H9 (cell line): ENCODE data around the gene BAIAP2. TPM values are rescaled to one million over a fixed set of nuclear protein-coding genes. Genes with fewer than 3 reads are reported as not detected.

Experiments used
- DNase-seq: peaks from one replicate; pipeline ENCODE4 v3.0.0-alpha.2; 2017
- H2AFZ ChIP-seq: one replicate; pipeline ENCODE4 v1.6.1; 2013; ENCODE audit warnings: mild to moderate bottlenecking, low read length, control low read depth, moderate library complexity
- H2AK5ac ChIP-seq: 2 replicates; pipeline ENCODE4 v1.6.1; 2013; ENCODE audit warnings: low read length, control low read depth, mixed read lengths; ENCODE audit not compliant: insufficient read length
- H2BK120ac ChIP-seq: one replicate; pipeline ENCODE4 v1.6.1; 2013; ENCODE audit warnings: low read depth, mild to moderate bottlenecking, low read length, control low read depth, inconsistent platforms; ENCODE audit not compliant: poor library complexity, severe bottlenecking
- H2BK12ac ChIP-seq: 2 replicates; pipeline ENCODE4 v1.6.1; 2013; ENCODE audit warnings: low read length, control low read depth, mixed read lengths, low read depth; ENCODE audit not compliant: insufficient read length
- H2BK15ac ChIP-seq: 2 replicates; pipeline ENCODE4 v1.6.1; 2013; ENCODE audit warnings: low read depth, low read length, control low read depth
- H2BK20ac ChIP-seq: one replicate; pipeline ENCODE4 v1.6.1; 2013; ENCODE audit warnings: low read depth, mild to moderate bottlenecking, low read length, control low read depth, inconsistent platforms; ENCODE audit not compliant: poor library complexity, severe bottlenecking
- H2BK5ac ChIP-seq: 2 replicates; pipeline ENCODE4 v1.6.1; 2013; ENCODE audit warnings: low read length, control low read depth, mixed read lengths; ENCODE audit not compliant: insufficient read length
- H3K14ac ChIP-seq: 2 replicates; pipeline ENCODE4 v1.6.1; 2013; ENCODE audit warnings: low read length, control low read depth; ENCODE audit not compliant: insufficient read depth
- H3K18ac ChIP-seq: 2 replicates; pipeline ENCODE4 v1.6.1; 2013; ENCODE audit warnings: low read depth, mild to moderate bottlenecking, mixed read lengths, low read length, control low read depth; ENCODE audit not compliant: insufficient read length
- H3K23ac ChIP-seq: 2 replicates; pipeline ENCODE4 v1.6.1; 2013; ENCODE audit warnings: low read length, control low read depth, mixed read lengths, low read depth; ENCODE audit not compliant: insufficient read length
- H3K23me2 ChIP-seq: 2 replicates; pipeline ENCODE4 v1.6.1; 2013; ENCODE audit warnings: low read depth, mild to moderate bottlenecking, mixed read lengths, low read length, control low read depth; ENCODE audit not compliant: insufficient read length, poor library complexity, severe bottlenecking
- H3K27ac ChIP-seq: 2 replicates; pipeline ENCODE4 v1.5.1; 2013; ENCODE audit warnings: low read length, control low read depth, mixed read lengths, low read depth; ENCODE audit not compliant: insufficient read length
- H3K27me3 ChIP-seq: 2 replicates; pipeline ENCODE4 v1.6.1; 2013; ENCODE audit warnings: low read length, control low read depth, inconsistent platforms; ENCODE audit not compliant: insufficient read depth
- H3K4ac ChIP-seq: 2 replicates; pipeline ENCODE4 v1.6.1; 2013; ENCODE audit warnings: low read depth, mild to moderate bottlenecking, control low read depth, inconsistent platforms, low read length, moderate library complexity
- H3K4me1 ChIP-seq: 2 replicates; pipeline ENCODE4 v1.6.1; 2013; ENCODE audit warnings: low read length, control low read depth, inconsistent platforms; ENCODE audit not compliant: insufficient read depth
- H3K4me2 ChIP-seq: 2 replicates; pipeline ENCODE4 v1.6.1; 2013; ENCODE audit warnings: low read length, control low read depth, mixed read lengths; ENCODE audit not compliant: insufficient read length, insufficient read depth
- H3K56ac ChIP-seq: 2 replicates; pipeline ENCODE4 v1.6.1; 2013; ENCODE audit warnings: low read depth, mild to moderate bottlenecking, mixed read lengths, low read length, control low read depth; ENCODE audit not compliant: insufficient read length
- H3K79me1 ChIP-seq: 2 replicates; pipeline ENCODE4 v1.6.1; 2013; ENCODE audit warnings: low read depth, mild to moderate bottlenecking, moderate library complexity, low read length, control low read depth, inconsistent platforms; ENCODE audit not compliant: insufficient read depth, poor library complexity, severe bottlenecking
- H3K79me2 ChIP-seq: 2 replicates; pipeline ENCODE4 v1.6.1; 2013; ENCODE audit warnings: low read length, control low read depth, inconsistent platforms; ENCODE audit not compliant: insufficient read depth
- H3K9ac ChIP-seq: 2 replicates; pipeline ENCODE4 v1.6.1; 2013; ENCODE audit warnings: low read length, control low read depth, mixed read lengths; ENCODE audit not compliant: insufficient read length; ENCODE audit errors: extremely low read depth
- H3K9me3 ChIP-seq: one replicate; pipeline ENCODE4 v1.6.1; 2013; ENCODE audit warnings: low read depth, low read length, inconsistent platforms; ENCODE audit not compliant: control insufficient read depth
- H3T11ph ChIP-seq: one replicate; pipeline ENCODE4 v1.6.1; 2013; ENCODE audit warnings: mild to moderate bottlenecking, low read length, control low read depth, inconsistent platforms
- H4K20me1 ChIP-seq: one replicate; pipeline ENCODE4 v1.6.1; 2013; ENCODE audit not compliant: control insufficient read depth, insufficient read length, insufficient read depth
- H4K5ac ChIP-seq: 2 replicates; pipeline ENCODE4 v1.6.1; 2013; ENCODE audit warnings: low read depth, mild to moderate bottlenecking, mixed read lengths, low read length, control low read depth; ENCODE audit not compliant: insufficient read length
- H4K8ac ChIP-seq: replicated peaks from 2 replicates; pipeline ENCODE4 v1.6.1; 2013; ENCODE audit warnings: low read length, control low read depth, mixed read lengths, low read depth; ENCODE audit not compliant: insufficient read length
- H4K91ac ChIP-seq: 2 replicates; pipeline ENCODE4 v1.6.1; 2013; ENCODE audit warnings: low read depth, mild to moderate bottlenecking, moderate library complexity, mixed read lengths, low read length, control low read depth; ENCODE audit not compliant: insufficient read length
- H3K27ac Mint-ChIP-seq, 3 experiments: 2 replicates in 2 of 3; 3 replicates in 1 of 3; pipeline ENCODE4 v1.8.0; 2020 to 2021; ENCODE audit warnings: mixed read lengths in 3 of 3, mild to moderate bottlenecking in 1 of 3, moderate library complexity in 1 of 3
- H3K27me3 Mint-ChIP-seq: 2 replicates; pipeline ENCODE4 v1.8.0; 2021; ENCODE audit warnings: low read depth, mild to moderate bottlenecking, moderate library complexity, mixed read lengths
- H3K36me3 Mint-ChIP-seq, 3 experiments: 2 replicates in 2 of 3; 3 replicates in 1 of 3; pipeline ENCODE4 v1.8.0; 2020 to 2021; ENCODE audit warnings: low read depth in 3 of 3, mixed read lengths in 3 of 3; ENCODE audit not compliant: insufficient read depth in 1 of 3
- H3K4me1 Mint-ChIP-seq, 2 experiments: 2 replicates each; pipeline ENCODE4 v1.8.0; 2020; ENCODE audit warnings: mixed read lengths in 2 of 2
- H3K4me3 Mint-ChIP-seq, 2 experiments: 2 replicates in 1 of 2; 3 replicates in 1 of 2; pipeline ENCODE4 v1.8.0; 2020 to 2021; ENCODE audit warnings: mild to moderate bottlenecking in 2 of 2, mixed read lengths in 2 of 2, moderate library complexity in 1 of 2
- H3K9me3 Mint-ChIP-seq, 2 experiments: 2 replicates in 1 of 2; 3 replicates in 1 of 2; pipeline ENCODE4 v1.8.0; 2020; ENCODE audit warnings: mild to moderate bottlenecking in 2 of 2, mixed read lengths in 2 of 2, moderate library complexity in 1 of 2
- CTCF ChIP-seq: fragments of 200-600 bp; sonication (generic); conservative IDR thresholded peaks from 3 replicates; pipeline ENCODE4 v1.8.0; 2021; ENCODE audit warnings: antibody characterized with exemption, mild to moderate bottlenecking
- WGBS: extraction: QIAGEN DNeasy Blood & Tissue Kit; methylation state at CpG from one replicate; pipeline ENCODE4 v1.1.7; 2013; ENCODE audit warnings: missing lambda C conversion rate, low lambda C conversion rate, mixed read lengths; ENCODE audit not compliant: insufficient read length; ENCODE audit errors: extremely low coverage; 5-methylcytosine and 5-hydroxymethylcytosine counted together
- total RNA-seq: library from RNA; stranded (reverse); gene quantifications from 2 replicates; pipeline ENCODE4 v1.2.1, GENCODE V29; 2021

BAIAP2 gene
- total RNA-seq, 1 experiment from 2014 or later = 27.8 TPM

DNA sequence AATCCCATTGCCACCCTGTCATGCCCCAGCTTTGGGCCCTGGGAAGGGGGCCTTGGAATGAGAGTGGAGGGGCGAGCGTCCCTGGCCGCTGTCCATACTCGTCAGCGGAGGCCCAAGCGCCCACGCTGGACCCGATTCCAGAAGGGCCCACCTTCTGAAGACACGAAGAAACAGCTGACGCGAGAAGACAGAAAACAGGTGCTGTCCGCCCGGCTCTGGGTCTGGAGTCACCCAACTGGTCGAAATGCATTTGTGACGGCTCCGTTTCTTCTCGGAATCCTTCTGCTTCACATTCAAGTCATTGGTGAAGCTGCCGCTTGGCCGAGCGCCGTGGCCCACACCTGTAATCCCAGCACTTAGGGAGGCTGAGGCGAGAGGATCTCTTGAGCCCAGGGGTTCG lies 77.5 kb downstream of the BAIAP2 start:
- Histone ChIP-seq H2BK15ac (no peak overlapping the region), H3K23me2 (no peaks in the 10 kb centered on the region), H4K91ac (no peak overlapping the region), H3K27me3 (no peaks in the 10 kb centered on the region), H3K79me1 (no peaks in the 10 kb centered on the region), H2BK120ac (no peak overlapping the region), H2BK20ac (no peak overlapping the region), H3K4me2 (no peak overlapping the region), H2AFZ (no peak overlapping the region), H3K4me1 (no peaks in the 10 kb centered on the region), H3K79me2 (no peaks in the 10 kb centered on the region), H3K18ac (no peak overlapping the region), H3K27ac (no peak overlapping the region), H4K20me1 (no peaks in the 10 kb centered on the region), H3K4ac (no peak overlapping the region), H3T11ph (no peak overlapping the region), H2BK12ac (no peak overlapping the region), H3K9ac (no peak overlapping the region), H2BK5ac (no peak overlapping the region), H3K9me3 (no peaks in the 10 kb centered on the region), H3K14ac (no peak overlapping the region), H4K5ac (no peak overlapping the region), H3K23ac (no peak overlapping the region), H2AK5ac (no peak overlapping the region), H3K56ac (no peak overlapping the region), H4K8ac (no peak overlapping the region)
- Mint-ChIP-seq H3K36me3 (no peaks in the 10 kb centered on the region; a peak in 1 of 7 replicates), H3K4me1 (peaks cover 0 to 6% of the 10 kb centered on the region in 2 experiments; a peak in 2 of 4 replicates), H3K9me3 (no peaks in the 10 kb centered on the region), H3K27ac (no peak overlapping the region), H3K27me3 (no peaks in the 10 kb centered on the region), H3K4me3 (no peak overlapping the region)
- DNase-seq = no peak
- no CpG with 5 or more reads among the region's 23 CpGs for WGBS
- TF ChIP-seq CTCF = no peak
